SKM-1 treated with dmso at 0.1 percent for 144 hours (cell line): ENCODE measurements around the gene AFDN.

Source experiments
- DNase-seq: peaks from one replicate; lab custom pipeline; 2025; ENCODE audit not compliant: unreplicated experiment; lab: John Stamatoyannopoulos, UW

The AFDN gene

GRCh38 chr6:167918548-167919278 lies 92.0 kb downstream of the AFDN start:
- DNase-seq, result no peak

- no peak for DNase-seq
These were observed 92.6 kb downstream of the AFDN start for GRCh38 chr6:167919349-167919748.

GRCh38 chr6:167920165-167920564 lies 93.5 kb downstream of the AFDN start:
- DNase-seq, result no peak

GRCh38 chr6:167921831-167922230 lies 95.1 kb downstream of the AFDN start:
- no peak for DNase-seq

GRCh38 chr6:167925026-167925425 lies 98.3 kb downstream of the AFDN start:
- DNase-seq, result no peak

GRCh38 chr6:167927246-167927645 lies 100.5 kb downstream of the AFDN start:
- DNase-seq, result no peak

- no peak for DNase-seq
These were observed 101.4 kb downstream of the AFDN start for GRCh38 chr6:167928111-167928510.

- no peak for DNase-seq
These were observed 103.6 kb downstream of the AFDN start for GRCh38 chr6:167930295-167930694.

- no peak for DNase-seq
These were observed 106.0 kb downstream of the AFDN start for GRCh38 chr6:167932468-167933276.

- DNase-seq, result no peak
These were observed 106.6 kb downstream of the AFDN start for GRCh38 chr6:167933290-167933689.

GRCh38 chr6:167933847-167934246 lies 107.1 kb downstream of the AFDN start:
- DNase-seq, result no peak

GRCh38 chr6:167934426-167934864 lies 107.7 kb downstream of the AFDN start:
- no peak for DNase-seq

- DNase-seq, result no peak
These were observed 109.3 kb downstream of the AFDN start for GRCh38 chr6:167936051-167936450.

GRCh38 chr6:167937301-167937700 lies 110.6 kb downstream of the AFDN start:
- DNase-seq, result no peak

- DNase-seq, result no peak
These were observed 111.5 kb downstream of the AFDN start for GRCh38 chr6:167937948-167938911.

- DNase-seq, result no peak
These were observed 115.1 kb downstream of the AFDN start for GRCh38 chr6:167941822-167942221.

- no peak for DNase-seq
These were observed 117.4 kb downstream of the AFDN start for GRCh38 chr6:167944130-167944529.

- DNase-seq, result no peak
These were observed 119.3 kb downstream of the AFDN start for GRCh38 chr6:167946007-167946406.

- no peak for DNase-seq
These were observed 119.9 kb downstream of the AFDN start for GRCh38 chr6:167946604-167947003.

- no peak for DNase-seq
These were observed 121.0 kb downstream of the AFDN start for GRCh38 chr6:167947716-167948115.

- no peak for DNase-seq
These were observed 122.0 kb downstream of the AFDN start for GRCh38 chr6:167948716-167949115.
